Astrocyte (in vitro differentiated cells and primary cell): Measurements from ENCODE around the gene ITGA1. TPM values are rescaled to one million over a fixed set of nuclear protein-coding genes. Genes with fewer than 3 reads are reported as not detected.
A peak's percentile ranks its signal among the peaks of the same experiment; 100 is the strongest.

ENCODE experiments used
- DNase-seq: peaks from one replicate; pipeline ENCODE4 v3.0.0-alpha.2; 2010; ENCODE audit warnings: low read depth
- FAIRE-seq: peaks from 2 replicates; lab custom pipeline; 2011; peaks lifted over from hg19 to GRCh38; lab: Jason Lieb, UNC
- H2AFZ ChIP-seq: 2 replicates; pipeline ENCODE4 v1.6.0; 2012; ENCODE audit warnings: low read depth, low read length, inconsistent platforms
- H3K27ac ChIP-seq: 2 replicates; pipeline ENCODE4 v1.5.1; 2011; ENCODE audit warnings: low read depth, low read length, inconsistent platforms
- H3K27me3 ChIP-seq: 2 replicates; pipeline ENCODE4 v1.6.0; 2011; ENCODE audit warnings: low read length, inconsistent platforms; ENCODE audit not compliant: insufficient read depth
- H3K36me3 ChIP-seq: 2 replicates; pipeline ENCODE4 v1.5.1; 2011; ENCODE audit warnings: low read length, inconsistent platforms; ENCODE audit not compliant: insufficient read depth
- H3K4me1 ChIP-seq: 2 replicates; pipeline ENCODE4 v1.5.1; 2011; ENCODE audit warnings: low read length, inconsistent platforms; ENCODE audit not compliant: insufficient read depth
- H3K4me2 ChIP-seq: 2 replicates; pipeline ENCODE4 v1.6.0; 2012; ENCODE audit warnings: low read length, inconsistent platforms
- H3K4me3 ChIP-seq: 2 replicates; pipeline ENCODE4 v1.5.1; 2011; ENCODE audit warnings: low read depth, mild to moderate bottlenecking, low read length, inconsistent platforms; ENCODE audit not compliant: insufficient read depth
- H3K79me2 ChIP-seq: 2 replicates; pipeline ENCODE4 v1.6.0; 2012; ENCODE audit warnings: mild to moderate bottlenecking, low read length, inconsistent platforms; ENCODE audit not compliant: insufficient read depth
- H3K9ac ChIP-seq: 2 replicates; pipeline ENCODE4 v1.6.0; 2012; ENCODE audit warnings: mild to moderate bottlenecking, low read length, inconsistent platforms
- H3K9me3 ChIP-seq: 2 replicates; pipeline ENCODE4 v1.5.1; 2012; ENCODE audit warnings: low read depth, mild to moderate bottlenecking, low read length, inconsistent platforms; ENCODE audit not compliant: insufficient read depth
- H4K20me1 ChIP-seq: 2 replicates; pipeline ENCODE4 v1.6.0; 2012; ENCODE audit warnings: low read length, inconsistent platforms; ENCODE audit not compliant: insufficient read depth
- H3K27ac Mint-ChIP-seq: one replicate; pipeline ENCODE4 v1.8.0; 2021; ENCODE audit warnings: mild to moderate bottlenecking, mixed read lengths; ENCODE audit not compliant: unreplicated experiment
- H3K27me3 Mint-ChIP-seq: one replicate; pipeline ENCODE4 v1.8.0; 2021; ENCODE audit warnings: low read depth, mixed read lengths; ENCODE audit not compliant: unreplicated experiment
- H3K36me3 Mint-ChIP-seq: one replicate; pipeline ENCODE4 v1.8.0; 2021; ENCODE audit warnings: low read depth, mixed read lengths; ENCODE audit not compliant: unreplicated experiment
- H3K4me1 Mint-ChIP-seq: one replicate; pipeline ENCODE4 v1.8.0; 2021; ENCODE audit warnings: low read depth, mixed read lengths; ENCODE audit not compliant: unreplicated experiment
- H3K4me3 Mint-ChIP-seq: one replicate; pipeline ENCODE4 v1.8.0; 2021; ENCODE audit warnings: mild to moderate bottlenecking, moderate library complexity, mixed read lengths; ENCODE audit not compliant: unreplicated experiment
- H3K9me3 Mint-ChIP-seq: one replicate; pipeline ENCODE4 v1.8.0; 2021; ENCODE audit warnings: mild to moderate bottlenecking, mixed read lengths; ENCODE audit not compliant: unreplicated experiment
- EZH2 ChIP-seq: IDR thresholded peaks from 2 replicates; pipeline ENCODE4 v1.6.1; 2012; ENCODE audit warnings: mild to moderate bottlenecking, low read length, inconsistent platforms; ENCODE audit not compliant: insufficient read depth
- total RNA-seq: library from RNA; stranded (reverse); gene quantifications from 2 replicates; pipeline ENCODE4 v1.2.1, GENCODE V29; 2021
- TF ChIP-seq, protein P1 (sequence below): IDR thresholded peaks from 2 replicates; pipeline ENCODE4 v1.5.1; 2011; ENCODE audit warnings: low read depth, mild to moderate bottlenecking, inconsistent platforms, low read length, moderate library complexity; ENCODE audit not compliant: insufficient read depth

The ITGA1 gene
- total RNA-seq, 1 donor from 2014 or later = 73.7 TPM

DNA sequence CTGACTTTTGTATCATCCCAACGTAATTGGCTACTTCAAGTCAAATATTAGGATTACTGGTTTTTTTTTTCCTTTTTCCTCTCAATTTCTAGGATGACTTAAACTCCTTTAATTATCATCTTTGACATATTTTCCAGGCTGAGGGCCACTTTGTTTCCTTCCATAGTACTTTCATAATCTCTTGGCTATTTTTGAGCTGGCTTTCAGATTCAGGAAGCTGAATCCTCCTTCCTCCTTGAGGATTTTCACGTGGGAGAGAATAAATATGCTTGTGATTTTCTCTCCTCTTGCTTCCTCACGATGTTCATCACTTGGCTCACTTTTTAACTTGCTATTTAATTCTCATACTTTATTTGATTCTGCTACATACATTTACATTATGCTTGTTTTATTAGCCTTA is 88.1 kb downstream of the ITGA1 start:
- Histone ChIP-seq H3K27ac (peak overlapping the region; percentile 43), H3K4me3 (no peak overlapping the region), H4K20me1 (no peaks in the 10 kb centered on the region), H3K9ac (no peak overlapping the region), H2AFZ (no peak overlapping the region), H3K4me1 (peaks cover 9% of the 10 kb centered on the region), H3K4me2 (no peak overlapping the region), H3K36me3 (no peaks in the 10 kb centered on the region), H3K27me3 (no peaks in the 10 kb centered on the region), H3K79me2 (no peaks in the 10 kb centered on the region), H3K9me3 (no peaks in the 10 kb centered on the region)
- Mint-ChIP-seq H3K4me1 (peaks cover 45% of the 10 kb centered on the region), H3K4me3 (no peak overlapping the region), H3K9me3 (peaks cover 8% of the 10 kb centered on the region), H3K36me3 (no peaks in the 10 kb centered on the region), H3K27me3 (no peaks in the 10 kb centered on the region), H3K27ac (peak overlapping the region; percentile 43)
- FAIRE-seq (peak; percentile 32), DNase-seq (no peak)
- TF ChIP-seq, protein P1, sequence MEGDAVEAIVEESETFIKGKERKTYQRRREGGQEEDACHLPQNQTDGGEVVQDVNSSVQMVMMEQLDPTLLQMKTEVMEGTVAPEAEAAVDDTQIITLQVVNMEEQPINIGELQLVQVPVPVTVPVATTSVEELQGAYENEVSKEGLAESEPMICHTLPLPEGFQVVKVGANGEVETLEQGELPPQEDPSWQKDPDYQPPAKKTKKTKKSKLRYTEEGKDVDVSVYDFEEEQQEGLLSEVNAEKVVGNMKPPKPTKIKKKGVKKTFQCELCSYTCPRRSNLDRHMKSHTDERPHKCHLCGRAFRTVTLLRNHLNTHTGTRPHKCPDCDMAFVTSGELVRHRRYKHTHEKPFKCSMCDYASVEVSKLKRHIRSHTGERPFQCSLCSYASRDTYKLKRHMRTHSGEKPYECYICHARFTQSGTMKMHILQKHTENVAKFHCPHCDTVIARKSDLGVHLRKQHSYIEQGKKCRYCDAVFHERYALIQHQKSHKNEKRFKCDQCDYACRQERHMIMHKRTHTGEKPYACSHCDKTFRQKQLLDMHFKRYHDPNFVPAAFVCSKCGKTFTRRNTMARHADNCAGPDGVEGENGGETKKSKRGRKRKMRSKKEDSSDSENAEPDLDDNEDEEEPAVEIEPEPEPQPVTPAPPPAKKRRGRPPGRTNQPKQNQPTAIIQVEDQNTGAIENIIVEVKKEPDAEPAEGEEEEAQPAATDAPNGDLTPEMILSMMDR = no peak
- TF ChIP-seq EZH2 = no peak

DNA sequence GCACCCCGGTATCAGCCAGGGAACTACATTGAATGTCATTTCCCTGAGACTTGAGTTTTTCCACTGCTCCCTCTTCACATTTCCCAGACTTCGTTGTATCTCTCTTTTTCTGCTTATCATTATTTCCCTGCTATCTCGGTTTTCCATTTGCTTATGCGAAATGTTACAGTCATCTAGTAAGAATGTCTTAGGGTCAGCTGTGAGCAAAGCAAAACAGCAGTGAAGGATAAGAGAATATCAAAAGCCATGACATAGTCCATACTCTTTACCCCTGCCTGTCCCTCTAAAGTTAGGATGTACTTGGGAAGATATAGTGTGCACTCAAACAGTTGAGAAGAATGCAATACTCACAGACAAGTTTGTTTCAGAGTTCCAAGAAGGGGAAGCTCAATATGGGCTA is 88.7 kb downstream of the ITGA1 start:
- Histone ChIP-seq H3K9ac (no peak overlapping the region), H2AFZ (no peak overlapping the region), H3K4me3 (no peak overlapping the region), H3K9me3 (no peaks in the 10 kb centered on the region), H3K27me3 (no peaks in the 10 kb centered on the region), H3K27ac (peak overlapping the region; percentile 43), H4K20me1 (no peaks in the 10 kb centered on the region), H3K36me3 (no peaks in the 10 kb centered on the region), H3K4me2 (peak overlapping the region; percentile 0), H3K4me1 (peaks cover 9% of the 10 kb centered on the region), H3K79me2 (no peaks in the 10 kb centered on the region)
- DNase-seq (peak; percentile 75), FAIRE-seq (peak; percentile 85)
- Mint-ChIP-seq H3K36me3 (no peaks in the 10 kb centered on the region), H3K4me1 (peaks cover 43% of the 10 kb centered on the region), H3K27me3 (no peaks in the 10 kb centered on the region), H3K9me3 (peaks cover 8% of the 10 kb centered on the region), H3K27ac (peak overlapping the region; percentile 84), H3K4me3 (peak overlapping the region; percentile 14)
- TF ChIP-seq, protein P1 = no peak
- no peak for TF ChIP-seq EZH2

DNA sequence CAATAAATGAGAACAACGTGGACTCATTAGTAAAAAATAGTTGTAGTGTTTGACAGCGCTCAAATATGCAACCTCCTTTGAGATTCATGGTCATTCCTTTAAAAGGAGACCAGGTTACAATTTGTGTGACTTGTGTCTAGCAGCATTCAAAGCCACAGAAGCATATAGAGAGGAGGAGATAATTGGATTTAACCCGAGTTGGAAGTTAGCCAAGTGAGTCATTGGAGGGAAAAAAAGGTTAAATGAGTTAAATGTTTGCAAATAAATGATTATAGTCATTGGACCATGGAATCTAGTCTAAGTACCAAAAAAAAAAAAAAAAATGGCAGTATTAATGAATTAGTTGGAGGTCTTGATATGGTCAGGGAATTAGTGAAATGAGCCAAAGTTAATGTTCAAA is 90.9 kb downstream of the ITGA1 start:
- Mint-ChIP-seq H3K27me3 (no peaks in the 10 kb centered on the region), H3K9me3 (peaks cover 4% of the 10 kb centered on the region), H3K27ac (no peak overlapping the region), H3K4me1 (peaks cover 31% of the 10 kb centered on the region), H3K4me3 (no peak overlapping the region), H3K36me3 (no peaks in the 10 kb centered on the region)
- H3K79me2 ChIP-seq = no peaks in the 10 kb centered on the region
- no peaks in the 10 kb centered on the region for H4K20me1 ChIP-seq
- no peak overlapping the region for H3K4me3 ChIP-seq
- no peak overlapping the region for H3K9ac ChIP-seq
- H3K27ac ChIP-seq = no peak overlapping the region
- peaks cover 9% of the 10 kb centered on the region for H3K4me1 ChIP-seq
- H2AFZ ChIP-seq = no peak overlapping the region
- FAIRE-seq = no peak
- no peaks in the 10 kb centered on the region for H3K36me3 ChIP-seq
- H3K9me3 ChIP-seq = no peaks in the 10 kb centered on the region
- H3K4me2 ChIP-seq = no peak overlapping the region
- no peaks in the 10 kb centered on the region for H3K27me3 ChIP-seq
- TF ChIP-seq, protein P1 = no peak
- no peak for TF ChIP-seq EZH2
- DNase-seq = peak; percentile 61
